Smooth muscle cell (in vitro differentiated cells): ENCODE results near the gene TMEM63A. TPM values are rescaled to one million over a fixed set of nuclear protein-coding genes. Genes with fewer than 3 reads are reported as not detected.
A peak's percentile ranks its signal among the peaks of the same experiment; 100 is the strongest.

ENCODE experiments used
- DNase-seq: peaks from one replicate; lab custom pipeline; 2025; ENCODE audit not compliant: unreplicated experiment; lab: John Stamatoyannopoulos, UW
- H2AFZ ChIP-seq: fragments of 200-600 bp; sonication (generic); 2 replicates; pipeline ENCODE4 v1.6.0; 2016; ENCODE audit warnings: antibody characterized with exemption, low read depth, mild to moderate bottlenecking
- H3F3A ChIP-seq: fragments of 200-600 bp; sonication (generic); 2 replicates; pipeline ENCODE4 v1.6.0; 2017; ENCODE audit warnings: antibody characterized with exemption, low read depth
- H3K27ac ChIP-seq: fragments of 200-600 bp; sonication (generic); 2 replicates; pipeline ENCODE4 v1.5.1; 2016; ENCODE audit warnings: low read depth, mild to moderate bottlenecking
- H3K27me3 ChIP-seq: fragments of 200-600 bp; sonication (generic); 2 replicates; pipeline ENCODE4 v1.6.1; 2016; ENCODE audit warnings: low read depth, mild to moderate bottlenecking
- H3K36me3 ChIP-seq: fragments of 200-600 bp; sonication (generic); 2 replicates; pipeline ENCODE4 v1.5.1; 2016; ENCODE audit warnings: low read depth
- H3K4me1 ChIP-seq: fragments of 200-600 bp; sonication (generic); 2 replicates; pipeline ENCODE4 v1.5.1; 2016; ENCODE audit warnings: low read depth
- H3K4me2 ChIP-seq: fragments of 200-600 bp; sonication (generic); 2 replicates; pipeline ENCODE4 v1.6.0; 2016; ENCODE audit warnings: mild to moderate bottlenecking
- H3K4me3 ChIP-seq: fragments of 200-600 bp; sonication (generic); 2 replicates; pipeline ENCODE4 v1.5.1; 2016; ENCODE audit warnings: mild to moderate bottlenecking
- H3K79me2 ChIP-seq: fragments of 200-600 bp; sonication (generic); 2 replicates; pipeline ENCODE4 v1.6.0; 2016; ENCODE audit warnings: low read depth, mild to moderate bottlenecking
- H3K9ac ChIP-seq: fragments of 200-600 bp; sonication (generic); 2 replicates; pipeline ENCODE4 v1.6.0; 2016; ENCODE audit warnings: low read depth
- H3K9me3 ChIP-seq: fragments of 200-600 bp; sonication (generic); replicated peaks from 2 replicates; pipeline ENCODE4 v1.5.1; 2016; ENCODE audit warnings: low read depth
- H4K20me1 ChIP-seq: fragments of 200-600 bp; sonication (generic); 2 replicates; pipeline ENCODE4 v1.6.0; 2016; ENCODE audit warnings: low read depth
- WGBS: methylation state at CpG from one replicate; pipeline ENCODE4 v1.1.7; 2016; ENCODE audit warnings: low lambda C conversion rate; 5-methylcytosine and 5-hydroxymethylcytosine counted together
- polyA plus RNA-seq: library from polyadenylated mRNA; unstranded; fragments of >200 nt; fragmentation: Nextera tagmentation; extraction: Ambion mirVana; gene quantifications from 2 replicates; pipeline ENCODE4 v1.2.1, GENCODE V29; 2016
- total RNA-seq: library from RNA; depleted of rRNA; stranded (reverse); fragments of >200 nt; gene quantifications from 2 replicates; pipeline ENCODE4 v1.2.3, GENCODE V29; 2014
- TF ChIP-seq, protein P1 (sequence below): fragments of 200-600 bp; sonication (generic); IDR thresholded peaks from 2 replicates; pipeline ENCODE4 v1.5.1; 2017; ENCODE audit warnings: borderline replicate concordance, mild to moderate bottlenecking, antibody characterized with exemption; ENCODE audit not compliant: insufficient read depth, poor library complexity, severe bottlenecking

Gene TMEM63A
- total and polyA plus RNA-seq, 2 experiments from 2014 or later: 10.9 to 12.0 TPM

DNA sequence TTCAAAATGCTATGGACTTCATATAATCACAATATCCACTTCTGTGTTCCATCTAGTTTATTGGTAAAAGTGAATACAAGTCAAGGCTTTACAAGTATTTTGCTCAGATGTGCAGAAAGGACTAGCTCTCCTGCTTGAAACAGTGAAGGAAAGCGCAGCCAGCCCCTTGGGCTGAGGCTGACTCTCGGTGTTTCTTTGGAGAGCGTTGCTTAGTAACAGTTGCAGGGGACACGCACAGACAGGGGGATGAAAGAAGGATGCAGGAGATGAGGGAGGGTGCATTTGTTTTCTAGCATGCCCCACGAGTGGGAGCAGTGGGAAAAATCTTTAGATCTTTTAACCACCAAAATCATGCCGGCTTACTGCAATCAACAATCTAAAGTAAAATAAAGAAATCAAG, 32.8 kb upstream of the TMEM63A start:
- TF ChIP-seq, protein P1, sequence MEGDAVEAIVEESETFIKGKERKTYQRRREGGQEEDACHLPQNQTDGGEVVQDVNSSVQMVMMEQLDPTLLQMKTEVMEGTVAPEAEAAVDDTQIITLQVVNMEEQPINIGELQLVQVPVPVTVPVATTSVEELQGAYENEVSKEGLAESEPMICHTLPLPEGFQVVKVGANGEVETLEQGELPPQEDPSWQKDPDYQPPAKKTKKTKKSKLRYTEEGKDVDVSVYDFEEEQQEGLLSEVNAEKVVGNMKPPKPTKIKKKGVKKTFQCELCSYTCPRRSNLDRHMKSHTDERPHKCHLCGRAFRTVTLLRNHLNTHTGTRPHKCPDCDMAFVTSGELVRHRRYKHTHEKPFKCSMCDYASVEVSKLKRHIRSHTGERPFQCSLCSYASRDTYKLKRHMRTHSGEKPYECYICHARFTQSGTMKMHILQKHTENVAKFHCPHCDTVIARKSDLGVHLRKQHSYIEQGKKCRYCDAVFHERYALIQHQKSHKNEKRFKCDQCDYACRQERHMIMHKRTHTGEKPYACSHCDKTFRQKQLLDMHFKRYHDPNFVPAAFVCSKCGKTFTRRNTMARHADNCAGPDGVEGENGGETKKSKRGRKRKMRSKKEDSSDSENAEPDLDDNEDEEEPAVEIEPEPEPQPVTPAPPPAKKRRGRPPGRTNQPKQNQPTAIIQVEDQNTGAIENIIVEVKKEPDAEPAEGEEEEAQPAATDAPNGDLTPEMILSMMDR: no peak
- no peak overlapping the region for H3K4me2 ChIP-seq
- DNase-seq: no peak
- 92% methylated on average over 6 of the region's 6 CpGs for WGBS
- H3K9me3 ChIP-seq: no peaks in the 10 kb centered on the region
- no peaks in the 10 kb centered on the region for H3K36me3 ChIP-seq
- peaks cover 3% of the 10 kb centered on the region for H3K27me3 ChIP-seq
- no peak overlapping the region for H3K4me3 ChIP-seq
- no peaks in the 10 kb centered on the region for H3K79me2 ChIP-seq
- H3K9ac ChIP-seq: no peak overlapping the region
- H3K4me1 ChIP-seq: no peaks in the 10 kb centered on the region
- no peak overlapping the region for H3K27ac ChIP-seq
- no peaks in the 10 kb centered on the region for H4K20me1 ChIP-seq
- no peaks in the 10 kb centered on the region for H3F3A ChIP-seq
- no peak overlapping the region for H2AFZ ChIP-seq

DNA sequence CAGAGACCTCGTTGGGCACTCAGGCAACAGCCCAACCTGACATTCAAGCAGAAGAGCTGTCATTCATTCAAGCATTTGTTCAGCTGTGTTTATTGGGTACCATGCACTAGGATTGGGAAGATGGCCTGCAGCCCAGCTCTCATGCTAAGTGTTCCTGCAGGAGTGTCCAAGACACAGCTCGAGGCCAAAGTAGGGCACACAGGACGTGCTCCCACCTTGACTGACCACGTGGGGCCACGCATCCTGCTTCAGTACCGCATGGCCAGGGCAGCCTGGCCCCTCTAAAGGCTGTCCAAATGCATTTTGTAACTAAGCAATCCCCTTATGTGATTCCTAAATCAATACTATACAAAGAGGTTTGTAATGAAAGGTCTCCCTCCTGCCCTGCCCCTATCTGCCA, 32.2 kb upstream of the TMEM63A start:
- no peak for DNase-seq
- Histone ChIP-seq H4K20me1 (no peaks in the 10 kb centered on the region), H3K9ac (no peak overlapping the region), H3K4me3 (no peak overlapping the region), H3K4me2 (no peak overlapping the region), H3K79me2 (no peaks in the 10 kb centered on the region), H3F3A (no peaks in the 10 kb centered on the region), H3K9me3 (no peaks in the 10 kb centered on the region), H3K27me3 (peaks cover 3% of the 10 kb centered on the region), H3K36me3 (no peaks in the 10 kb centered on the region), H3K4me1 (no peaks in the 10 kb centered on the region), H3K27ac (no peak overlapping the region), H2AFZ (no peak overlapping the region)
- TF ChIP-seq, protein P1: no peak
- 95% methylated on average over 6 of the region's 6 CpGs for WGBS

DNA sequence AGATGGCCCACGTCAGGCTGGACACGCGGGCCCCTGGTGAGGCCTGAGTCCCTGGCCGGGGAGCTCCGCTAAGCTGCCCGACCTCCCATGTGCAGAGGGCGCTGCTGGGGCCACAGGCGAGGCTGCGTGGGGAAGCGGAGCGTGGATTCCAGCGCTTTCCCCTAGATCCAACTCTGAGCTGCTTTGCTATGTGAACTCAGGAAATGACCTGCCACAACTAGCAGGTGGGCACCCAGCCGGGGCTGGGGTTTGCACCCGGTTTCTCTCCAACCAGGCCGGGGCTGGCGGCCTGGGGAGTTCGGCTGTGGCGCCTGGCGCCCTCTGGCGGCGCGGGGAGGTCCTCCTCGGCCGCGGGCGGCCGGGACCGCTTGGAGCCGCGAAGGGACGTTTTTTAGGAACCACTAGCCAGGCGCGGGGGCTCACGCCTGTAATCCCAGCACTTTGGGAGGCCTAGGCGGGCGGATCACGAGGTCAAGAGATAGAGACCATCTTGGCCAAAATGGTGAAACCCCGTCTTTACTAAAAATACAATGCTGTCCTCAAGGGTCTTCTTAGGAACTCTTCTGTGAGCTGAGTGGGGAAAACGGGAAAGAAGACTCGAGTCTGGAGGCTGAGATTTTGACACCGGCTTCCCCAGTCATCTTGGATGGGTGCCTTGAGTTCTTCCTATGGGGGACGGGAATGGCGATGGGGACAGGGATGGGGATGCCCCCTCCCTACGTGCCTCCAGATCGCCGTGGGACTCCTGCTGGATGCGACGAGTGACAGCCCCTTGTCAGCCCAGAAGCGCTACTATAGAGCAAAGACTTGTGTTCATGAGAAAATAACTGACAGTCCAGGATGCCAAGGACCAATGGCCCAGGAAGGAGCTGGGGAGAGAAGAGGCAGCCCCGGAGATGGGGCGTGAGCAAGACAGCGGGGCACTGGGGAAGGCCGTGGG, 29.3 kb upstream of the TMEM63A start:
- 34% methylated on average over 53 of the region's 53 CpGs for WGBS
- peak; percentile 27 for DNase-seq
- no peak overlapping the region for H2AFZ ChIP-seq

More for the DNA sequence above, 29.3 kb upstream of the TMEM63A start:
- Histone ChIP-seq H3K4me1 (no peaks in the 10 kb centered on the region), H3K27ac (no peak overlapping the region), H3K79me2 (no peaks in the 10 kb centered on the region), H3F3A (no peaks in the 10 kb centered on the region), H4K20me1 (no peaks in the 10 kb centered on the region), H3K4me3 (no peak overlapping the region), H3K9me3 (no peaks in the 10 kb centered on the region), H3K9ac (no peak overlapping the region), H3K36me3 (no peaks in the 10 kb centered on the region), H3K27me3 (peaks cover 3% of the 10 kb centered on the region), H3K4me2 (peak overlapping the region; percentile 73)
- TF ChIP-seq, protein P1: peak; percentile 95
